HG03342 (cell line): ENCODE results near the gene PLA2G4A.
A peak's percentile ranks its signal among the peaks of the same experiment; 100 is the strongest.

Experiments used
- ATAC-seq: cut with Tn5 transposase; IDR thresholded peaks from one replicate; pipeline ENCODE4 v1.9.1; 2021; ENCODE audit warnings: mild to moderate bottlenecking, moderate library complexity; ENCODE audit not compliant: unreplicated experiment

Gene PLA2G4A

DNA sequence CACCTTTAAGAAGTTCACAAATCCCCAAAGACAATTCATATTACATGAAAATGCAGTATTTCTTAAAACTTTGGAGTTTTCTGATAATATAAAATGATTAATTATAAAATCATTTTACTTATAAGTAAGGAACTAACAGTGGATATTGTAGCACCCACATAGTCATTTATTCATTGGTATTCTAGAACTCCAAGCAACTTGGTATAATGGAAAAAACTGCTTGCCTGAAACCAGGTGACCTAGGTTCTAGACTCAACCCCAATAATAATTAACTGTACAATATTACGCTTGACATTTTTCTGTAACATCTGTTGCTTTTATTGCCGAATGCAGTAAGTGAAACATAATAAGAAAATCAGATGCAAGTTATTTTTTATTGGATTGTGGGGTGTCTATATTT lies 2.4 kb downstream of the PLA2G4A start:
- ATAC-seq: no peak

DNA sequence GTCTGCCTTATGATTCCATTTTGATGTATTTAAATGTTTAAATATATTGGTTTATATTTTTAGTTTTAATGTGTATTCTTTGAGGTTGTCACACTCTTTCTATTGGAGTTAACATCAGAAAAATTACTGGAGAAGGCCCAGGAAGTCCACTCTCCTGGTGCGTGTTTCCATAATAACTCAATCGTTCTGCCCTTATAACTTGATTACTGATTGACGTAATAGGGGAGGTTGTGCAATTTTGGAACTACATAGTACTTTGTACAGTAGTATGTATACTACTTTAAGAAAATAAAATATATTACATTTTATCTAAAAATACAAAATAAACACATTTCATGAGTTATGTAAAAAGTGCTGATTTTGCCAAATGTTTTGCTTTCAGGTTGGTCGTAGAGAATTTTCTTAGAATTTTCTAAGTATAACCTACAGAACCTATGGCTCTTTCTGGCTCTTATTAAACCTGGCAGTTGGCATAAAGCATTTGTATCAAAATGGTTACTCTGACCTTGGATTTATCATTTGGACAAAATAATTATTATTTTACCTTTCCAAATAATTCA lies 5.7 kb downstream of the PLA2G4A start:
- ATAC-seq: no peak

DNA sequence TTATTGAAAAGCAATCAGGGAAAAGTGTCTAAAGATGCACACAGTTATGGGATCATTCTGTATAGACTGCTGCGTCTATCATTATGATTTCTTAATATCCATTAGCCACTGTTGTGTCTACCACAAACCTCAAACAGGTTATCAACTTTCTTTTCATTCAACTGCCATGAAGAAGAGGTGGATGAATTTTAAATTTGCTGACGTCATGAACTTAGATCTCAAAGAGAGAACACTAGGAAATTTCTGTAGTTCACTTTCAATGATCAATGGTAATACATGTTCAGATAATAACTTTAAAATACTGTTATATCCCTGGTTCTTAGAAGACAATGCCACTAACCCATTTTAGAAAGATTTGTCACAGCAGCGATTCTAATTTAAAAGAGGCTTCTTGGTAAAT lies 6.7 kb downstream of the PLA2G4A start:
- ATAC-seq: no peak

DNA sequence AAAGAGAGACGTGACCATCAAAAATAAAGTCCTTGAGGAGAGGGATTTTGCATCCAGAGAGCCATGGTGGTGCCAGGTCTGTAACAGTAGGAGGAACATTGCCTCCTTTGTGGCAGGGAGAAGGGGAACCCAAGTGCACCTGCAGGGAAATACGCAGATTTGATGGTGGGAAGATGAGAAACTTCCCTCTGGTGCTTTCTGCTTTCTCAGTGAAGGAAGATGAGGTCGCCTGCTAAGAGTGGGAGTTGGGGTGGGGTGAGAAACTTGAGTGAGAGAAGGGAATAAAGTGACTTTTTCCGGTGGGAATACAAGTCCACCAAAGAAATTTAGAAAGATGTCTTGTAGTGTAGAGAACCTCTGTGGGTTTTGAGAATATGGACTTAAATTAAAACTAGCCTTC lies 9.1 kb downstream of the PLA2G4A start:
- ATAC-seq: no peak

DNA sequence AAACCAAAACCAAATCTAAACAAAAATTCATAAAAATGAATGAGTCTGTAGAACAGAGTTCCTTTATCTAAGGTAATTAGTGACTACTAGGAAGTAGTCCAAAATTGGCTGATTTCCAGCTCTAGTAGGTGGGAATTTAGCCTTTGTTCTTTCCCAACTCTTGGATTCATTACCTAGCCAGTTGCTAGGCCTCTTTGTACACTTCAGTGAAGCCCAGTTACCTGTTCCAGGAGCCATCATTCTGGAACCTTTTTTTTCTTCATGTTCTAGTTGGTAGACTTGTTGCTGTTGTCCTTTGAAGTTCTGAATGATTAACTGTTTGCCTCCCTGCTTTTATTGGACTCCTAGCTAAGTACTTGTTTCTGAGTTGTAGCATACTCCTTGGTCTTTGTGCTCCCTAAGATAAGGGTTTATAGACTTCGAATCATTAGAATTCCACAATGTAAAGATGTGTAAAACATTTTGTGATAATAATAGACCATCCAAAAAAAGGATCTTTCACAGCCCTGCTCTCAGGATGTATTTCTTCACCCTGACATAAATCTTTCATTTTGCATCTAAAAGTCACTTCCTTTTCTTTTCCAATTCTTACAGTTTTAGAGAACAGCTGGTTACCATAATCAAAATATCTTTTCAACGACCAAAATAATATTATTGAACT lies 9.8 kb downstream of the PLA2G4A start:
- peak; percentile 17 for ATAC-seq

DNA sequence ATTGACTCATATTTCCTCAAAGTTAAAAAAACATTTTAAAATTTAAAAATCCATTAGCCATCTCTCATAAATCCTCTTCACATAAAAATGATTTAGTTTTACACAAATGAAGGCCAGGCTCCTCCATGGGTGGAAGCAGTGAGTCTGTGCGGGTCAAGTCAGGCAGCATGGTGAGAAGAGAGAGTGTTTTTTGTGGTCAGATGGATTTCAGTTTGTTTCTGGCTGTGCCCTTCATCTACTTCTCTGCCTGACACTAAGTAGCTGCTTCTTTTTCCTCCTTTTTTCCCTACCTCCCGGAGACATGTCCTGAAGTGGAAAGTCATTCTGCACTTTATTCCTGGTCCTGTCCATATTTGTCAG lies 10.3 kb downstream of the PLA2G4A start:
- ATAC-seq: peak; percentile 47

DNA sequence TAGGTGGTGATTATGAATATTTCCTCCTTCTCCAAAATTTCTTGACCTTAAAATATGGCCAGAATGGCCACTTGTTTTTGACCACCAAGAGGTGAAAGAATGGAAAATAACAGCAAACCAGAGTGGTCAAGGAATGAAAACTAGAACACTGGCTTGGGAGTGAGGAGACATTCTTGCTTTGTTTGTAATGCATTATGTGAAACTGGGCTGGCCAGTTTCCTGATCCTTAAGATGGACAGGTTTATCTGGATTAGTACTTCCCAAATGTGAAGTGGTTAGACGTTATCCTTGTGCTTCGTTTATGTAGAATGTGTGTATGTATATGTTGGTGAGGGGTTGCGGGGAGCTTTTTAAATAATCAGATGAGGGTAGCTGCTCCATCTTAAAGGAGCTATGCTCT lies 12.8 kb downstream of the PLA2G4A start:
- no peak for ATAC-seq

DNA sequence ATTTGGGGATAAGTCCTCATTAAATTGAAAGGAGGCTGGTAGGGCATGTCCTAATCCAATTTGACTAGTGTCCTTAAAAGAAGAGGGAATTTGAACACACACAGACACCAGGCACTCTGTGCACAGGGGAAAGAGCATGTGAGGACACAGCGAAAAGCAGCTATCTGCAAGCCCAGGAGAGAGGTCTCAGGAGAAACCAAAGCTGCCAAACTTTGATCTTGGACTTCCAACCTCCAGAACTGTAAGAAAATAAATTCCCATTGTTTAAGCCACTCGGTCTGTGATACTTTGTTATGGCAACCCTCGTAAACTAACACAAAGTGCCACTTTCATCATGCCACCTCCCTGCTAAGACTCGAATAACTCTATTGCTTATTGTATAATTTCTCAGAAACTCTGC lies 13.8 kb downstream of the PLA2G4A start:
- ATAC-seq: no peak

DNA sequence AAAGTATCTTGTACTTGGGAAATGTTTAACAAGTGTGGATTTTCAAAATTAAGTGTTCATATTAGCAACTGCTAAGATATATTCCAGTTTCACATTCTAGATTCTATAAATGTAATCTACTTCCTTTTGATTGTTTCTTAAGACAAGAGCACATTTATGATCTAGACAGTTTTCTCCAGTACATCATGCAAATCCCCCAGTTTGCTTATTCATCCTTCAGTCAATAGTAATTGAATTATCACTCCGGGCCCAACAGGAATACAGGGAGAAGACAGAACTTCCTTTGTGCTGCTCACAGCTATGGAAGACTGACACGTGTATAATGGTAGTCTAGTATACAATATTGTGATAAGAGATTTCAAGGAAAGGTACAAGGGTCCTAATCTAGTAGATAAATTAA lies 14.5 kb downstream of the PLA2G4A start:
- ATAC-seq: no peak

DNA sequence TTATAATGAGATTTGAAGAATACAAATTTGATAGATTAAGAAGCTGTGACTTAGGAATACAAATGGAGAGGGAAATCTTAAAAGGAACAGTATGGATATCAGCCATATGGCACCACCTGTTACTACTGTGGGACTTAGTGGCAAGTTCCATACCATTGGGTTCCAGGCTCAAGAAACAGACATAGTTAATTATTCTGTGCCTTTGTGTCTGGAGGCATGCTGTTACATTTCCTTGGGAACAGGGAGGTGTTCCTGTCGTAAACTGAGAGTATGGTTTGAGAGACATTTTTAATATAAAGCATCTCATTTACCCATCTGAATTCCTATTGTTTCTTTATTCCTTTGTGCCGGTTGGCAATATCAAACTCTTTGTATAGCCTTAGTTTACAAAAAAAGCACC lies 15.2 kb downstream of the PLA2G4A start:
- ATAC-seq: no peak

DNA sequence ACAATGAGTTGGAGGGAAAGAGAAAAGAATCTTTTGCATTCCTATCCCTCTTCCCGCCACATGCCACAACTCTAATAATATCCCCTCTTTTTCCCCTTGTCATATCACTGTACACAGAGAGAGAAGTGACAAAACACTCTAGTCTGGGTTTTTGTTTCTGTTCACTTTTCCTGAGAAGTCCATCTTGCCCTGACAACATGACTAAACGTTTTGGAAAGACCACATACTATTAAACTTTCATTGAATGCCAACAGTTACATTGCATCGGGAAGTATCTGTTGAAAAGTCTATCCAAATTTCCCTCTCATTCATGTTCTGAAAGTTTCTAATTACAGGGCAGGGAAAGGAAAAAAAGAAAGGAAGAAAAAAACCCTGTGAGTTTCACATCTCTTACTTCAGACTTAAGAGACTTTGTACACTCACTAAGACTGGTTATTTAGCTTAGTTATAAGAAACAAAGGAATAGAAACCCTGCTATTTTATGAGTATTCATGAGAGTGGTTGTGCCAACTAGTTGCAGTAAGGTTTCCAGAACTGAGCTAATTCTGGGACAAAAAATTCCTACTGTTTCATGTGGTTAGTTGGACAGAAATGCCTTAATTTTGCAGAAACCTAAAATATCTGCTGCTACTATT lies 16.9 kb downstream of the PLA2G4A start:
- ATAC-seq: no peak

DNA sequence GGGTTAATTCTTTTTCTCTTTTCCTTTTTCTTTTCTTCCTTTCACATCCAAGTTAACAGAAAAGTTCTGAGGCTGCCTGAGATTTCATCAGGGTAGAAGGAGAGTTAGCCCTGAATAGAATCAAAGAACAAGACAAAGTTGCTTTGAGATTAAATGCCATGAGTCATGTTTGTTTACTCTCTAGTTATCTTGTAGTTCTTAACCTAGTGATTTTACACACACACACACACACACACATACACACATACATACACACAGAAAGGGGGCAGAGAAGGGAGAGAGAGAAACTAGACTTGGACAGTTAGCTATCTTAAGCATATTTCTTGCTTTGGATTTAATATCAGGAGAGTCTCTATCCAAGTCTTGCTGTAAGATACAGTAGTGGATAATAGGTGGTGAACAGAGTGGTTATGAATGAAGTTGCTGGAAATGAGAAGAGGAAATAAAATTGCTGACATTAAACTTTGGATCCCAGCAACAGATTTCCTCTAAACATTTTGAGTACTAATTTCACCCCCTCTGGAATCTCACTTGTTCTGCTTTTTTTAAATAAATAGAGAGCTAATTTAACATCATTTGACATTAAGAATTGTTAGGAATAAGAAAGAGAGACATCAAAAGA lies 19.9 kb downstream of the PLA2G4A start:
- no peak for ATAC-seq

DNA sequence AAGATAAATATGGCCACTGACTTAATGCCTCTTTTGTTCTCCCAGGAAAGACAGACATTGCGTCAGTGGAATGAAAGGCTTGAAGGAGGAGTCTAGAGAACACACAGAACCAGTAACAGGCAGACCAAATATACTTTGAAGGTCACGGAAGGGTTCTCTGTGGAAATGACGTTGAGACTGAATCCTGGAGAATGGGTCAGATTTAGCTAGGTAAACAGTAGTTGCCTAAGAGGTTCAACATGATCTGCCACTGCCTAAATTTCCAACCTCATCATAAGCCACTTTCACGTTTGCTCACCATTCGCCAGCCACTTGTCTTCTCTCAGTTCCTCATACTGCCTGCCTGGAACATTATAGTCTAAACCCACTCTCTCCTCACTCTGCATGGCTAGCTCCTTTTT lies 20.5 kb downstream of the PLA2G4A start:
- ATAC-seq: peak; percentile 92

DNA sequence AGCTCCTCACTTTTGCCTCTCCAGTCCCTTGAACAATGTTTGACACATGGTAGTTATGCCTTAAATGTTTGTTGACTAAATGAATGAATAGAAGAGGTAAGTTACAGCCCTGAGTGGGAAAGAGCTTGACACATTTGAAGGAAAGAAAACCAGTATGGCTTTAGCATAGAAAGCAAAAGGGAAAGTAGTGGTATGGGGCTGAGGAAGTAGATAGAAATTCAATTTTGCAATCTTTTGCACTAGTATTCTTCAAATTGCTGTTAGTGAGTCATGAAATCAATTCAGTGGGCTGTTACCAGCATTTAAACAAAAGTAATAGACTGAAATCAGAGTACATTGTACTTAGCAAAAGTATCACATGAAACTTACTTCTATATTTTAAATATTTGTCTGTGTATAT lies 21.1 kb downstream of the PLA2G4A start:
- ATAC-seq: peak; percentile 54

DNA sequence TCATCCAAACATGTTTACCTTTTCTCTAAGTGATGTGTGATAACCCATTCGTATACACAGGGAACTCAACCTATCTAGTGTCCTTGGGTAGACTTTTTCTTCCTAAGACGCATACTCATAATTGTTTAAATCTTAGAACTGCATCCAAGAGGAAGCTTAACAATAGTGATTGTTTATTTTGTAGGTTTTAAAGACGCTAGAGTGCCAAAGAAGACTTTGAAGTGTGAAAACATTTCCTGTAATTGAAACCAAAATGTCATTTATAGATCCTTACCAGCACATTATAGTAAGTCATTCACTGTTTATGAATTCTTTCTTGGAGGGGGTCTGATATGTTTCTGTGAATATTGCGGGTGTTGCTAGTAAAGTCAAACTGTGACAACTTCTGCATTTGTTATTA lies 25.4 kb downstream of the PLA2G4A start:
- no peak for ATAC-seq

DNA sequence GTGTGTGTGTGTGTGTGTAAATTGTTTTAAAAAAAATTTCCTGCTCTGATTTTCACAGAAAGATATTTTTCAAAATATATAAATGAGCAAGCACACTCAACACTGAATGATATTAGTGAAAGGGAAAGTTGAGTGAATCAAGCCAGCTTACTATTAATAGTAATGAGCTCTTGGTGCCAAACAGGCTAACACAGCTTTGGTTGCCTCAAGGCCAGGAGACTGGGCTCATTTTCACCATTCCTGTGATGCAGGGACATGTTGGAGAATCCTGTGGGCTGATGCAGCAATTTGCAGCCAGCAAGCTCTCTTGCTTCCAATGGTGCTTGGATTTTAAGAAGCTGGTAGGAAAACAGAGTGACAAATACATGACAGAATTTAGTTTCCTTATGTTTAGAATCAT lies 30.2 kb downstream of the PLA2G4A start:
- no peak for ATAC-seq

DNA sequence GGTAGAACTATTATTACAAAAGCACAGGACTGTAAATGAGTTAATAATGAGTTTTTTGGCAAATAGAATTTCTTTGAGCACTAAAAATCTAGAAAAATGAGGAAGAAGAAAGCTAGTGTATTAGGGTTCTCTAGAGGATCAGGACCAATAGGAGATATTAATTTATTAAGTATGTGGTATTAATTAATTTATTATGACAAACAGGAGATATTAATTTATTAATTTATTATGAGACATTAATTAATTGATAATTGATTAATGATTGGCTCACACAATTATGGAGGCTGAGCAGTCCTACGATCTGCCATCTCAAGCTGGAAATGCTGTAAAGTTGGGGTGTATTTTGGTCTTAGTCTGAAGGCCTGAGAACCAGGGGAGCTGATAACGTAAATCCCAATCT lies 31.2 kb downstream of the PLA2G4A start:
- ATAC-seq: no peak

DNA sequence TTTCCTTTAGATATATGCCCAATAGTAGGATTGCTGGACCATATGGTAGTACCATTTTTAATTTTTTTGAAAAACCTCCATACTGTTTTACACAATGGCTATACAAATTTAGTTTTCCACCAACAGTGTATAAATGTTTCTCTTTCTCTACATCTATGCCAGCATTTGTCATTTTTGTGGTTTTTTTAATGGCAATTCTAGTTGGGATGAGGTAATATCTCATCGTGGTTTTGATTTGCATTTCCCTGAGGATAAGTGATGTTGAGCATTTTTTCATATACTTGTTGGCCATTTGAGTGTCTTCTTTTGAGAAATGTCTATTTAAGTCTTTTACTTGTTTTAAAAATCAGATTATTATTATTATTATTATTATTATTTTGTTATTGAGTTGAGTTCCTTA lies 35.5 kb downstream of the PLA2G4A start:
- no peak for ATAC-seq

DNA sequence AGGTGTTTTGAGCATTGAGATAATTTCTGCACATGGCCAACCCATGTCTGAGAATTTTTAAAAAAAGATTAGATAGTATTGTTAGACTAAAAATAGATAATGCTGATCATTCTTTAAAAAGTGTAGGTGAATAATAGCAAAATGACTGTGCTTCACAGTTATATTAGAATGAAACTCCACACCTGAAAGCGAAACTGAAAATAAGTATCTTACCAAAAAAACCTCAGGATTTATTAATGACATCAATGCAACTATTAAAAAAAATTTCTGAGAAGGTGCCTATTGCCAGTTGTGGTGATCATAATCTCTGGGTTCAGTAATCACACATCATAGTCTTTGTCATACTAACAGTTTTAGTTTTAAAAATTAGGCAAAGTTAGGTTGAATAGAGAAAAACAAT lies 36.5 kb downstream of the PLA2G4A start:
- peak; percentile 91 for ATAC-seq

DNA sequence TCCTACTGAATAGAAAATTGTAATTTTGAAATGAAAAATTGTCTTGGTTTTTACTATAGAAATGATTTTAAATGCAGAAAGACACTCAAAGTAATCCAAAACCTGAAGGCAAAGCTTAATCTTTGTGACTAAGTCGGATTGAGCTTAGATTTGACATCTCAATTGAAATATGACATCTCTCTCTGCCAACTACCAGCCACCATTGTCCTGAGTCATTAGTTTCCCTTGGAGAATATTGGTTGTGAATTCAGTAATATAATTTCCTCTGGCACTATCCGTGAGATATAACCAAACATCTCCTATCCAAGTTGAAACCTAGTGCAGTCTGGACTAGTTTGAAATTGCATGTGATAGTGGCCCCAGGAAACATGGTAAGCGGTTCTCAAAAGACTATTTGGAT lies 37.1 kb downstream of the PLA2G4A start:
- ATAC-seq: no peak

DNA sequence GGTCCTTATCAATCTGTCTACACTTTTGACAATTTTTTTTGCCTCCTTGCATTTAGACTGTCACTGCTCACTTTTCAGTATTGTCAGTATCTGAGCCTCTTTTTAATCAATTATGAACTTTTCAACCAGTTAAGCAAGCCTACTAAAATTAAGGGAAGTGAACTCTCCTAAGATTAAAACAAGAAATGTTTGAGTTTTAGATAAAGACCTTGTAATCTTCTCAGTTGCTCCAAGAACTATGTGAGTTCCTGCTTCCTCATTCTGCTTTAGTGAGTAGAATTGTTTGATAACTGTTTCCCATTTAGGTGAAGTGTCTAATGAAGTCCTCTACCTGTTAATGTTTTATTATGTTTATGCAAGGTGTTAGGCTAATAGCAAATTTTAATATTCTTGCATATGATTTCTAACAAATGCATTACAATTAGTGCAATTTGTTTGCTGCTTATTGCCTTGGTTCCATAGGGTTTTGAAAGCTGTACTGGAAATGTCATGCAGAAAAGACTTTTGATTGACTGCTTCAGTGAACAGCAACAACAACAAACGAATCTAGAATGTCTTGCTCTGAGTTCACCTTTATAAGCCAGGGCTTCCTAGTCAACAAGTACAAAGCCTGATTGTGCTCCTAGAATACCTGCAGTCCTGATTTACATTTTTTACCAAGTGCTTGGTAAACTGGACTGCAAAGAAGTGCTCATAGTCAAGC lies 40.9 kb downstream of the PLA2G4A start:
- no peak for ATAC-seq

DNA sequence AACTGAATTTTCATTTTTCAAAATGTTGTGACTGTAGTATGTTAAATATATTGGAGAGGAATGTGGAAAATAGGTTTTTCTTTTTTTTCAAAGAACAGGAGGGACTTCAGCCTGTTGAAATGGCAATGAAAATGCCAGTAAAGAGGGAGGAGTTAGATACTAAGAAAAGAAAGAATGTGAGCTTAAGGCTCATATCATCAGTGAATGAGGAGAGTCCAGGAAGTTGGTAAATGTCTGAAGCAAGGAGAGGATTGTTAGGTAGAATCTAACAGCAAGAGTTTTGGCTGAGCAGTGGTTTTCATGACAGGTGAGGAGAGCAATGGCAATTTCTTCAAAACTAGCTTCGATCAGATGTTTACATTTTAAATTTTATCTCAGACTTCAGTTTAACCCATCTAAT lies 43.0 kb downstream of the PLA2G4A start:
- no peak for ATAC-seq
